ENCODE measurements around the gene CAPZA2. TPM values are rescaled to one million over a fixed set of nuclear protein-coding genes. Genes with fewer than 3 reads are reported as not detected.

Gene CAPZA2
- total and polyA plus RNA-seq, 9 of the 15 experiments (the other 6 are each of a cell fraction or from before 2014, with no cell fraction given) = 67.0 to 524 (median 176) TPM

DNA sequence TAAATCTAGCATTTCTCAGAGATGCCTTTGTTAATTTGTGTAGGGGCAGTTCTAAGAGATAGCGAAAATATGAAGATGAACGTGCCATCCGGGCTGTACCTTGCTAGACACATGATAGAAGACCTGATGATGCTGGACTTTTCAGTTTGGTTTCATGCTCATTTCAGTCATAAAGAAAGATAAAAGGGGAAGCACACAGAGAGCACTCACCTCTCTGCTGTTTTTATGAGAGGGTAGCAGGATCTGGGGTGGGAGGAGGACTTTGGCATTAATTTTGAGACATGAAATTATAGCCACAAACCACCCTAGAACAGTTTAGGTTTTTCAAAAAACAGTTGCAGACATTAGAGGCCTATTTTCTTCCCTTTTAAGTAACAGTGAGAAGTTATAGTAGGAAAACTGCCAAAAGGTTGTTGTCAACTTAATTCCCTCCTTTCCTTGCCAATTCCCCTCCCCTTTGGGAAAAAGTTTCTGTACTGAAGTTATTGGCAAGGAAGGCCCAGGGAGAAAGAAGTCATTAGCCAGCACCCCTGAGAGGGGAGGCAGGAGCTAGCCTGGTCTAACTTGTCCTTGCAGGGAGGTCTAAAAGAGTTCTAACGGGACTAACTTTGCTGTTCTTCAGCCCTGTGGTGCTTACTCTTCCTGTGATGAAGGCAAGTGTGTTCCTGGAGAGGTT is 93.6 kb downstream of the CAPZA2 start:
- CTCF ChIA-PET (ENCODE audit: low intra/inter-chr PET ratio) = interaction anchor here (0.7 kb wide), 1 partner anchor 33 kb away, joined by 3 read pairs; no protein-coding TSS in a partner anchor
- peak overlapping the region; percentile 95 for H3K27ac ChIP-seq (ENCODE audit: extremely low read depth, low read depth, low read length)
- H3K4me3 ChIP-seq = no peak overlapping the region; the same call in 1 of the 2 replicates
- H3K4me1 ChIP-seq (replicated peaks in 1 of 2; ENCODE audit: control insufficient read depth in 2 of 2, insufficient read depth in 2 of 2, low read length in 2 of 2) = peaks cover 6 to 42% of the 10 kb centered on the region in 2 experiments
- H3K4me2 ChIP-seq (ENCODE audit: insufficient read depth, low read length) = peak overlapping the region; percentile 96
- POLR2A ChIA-PET = interaction anchor here (0.7 to 4.5 kb wide), 10 partner anchors 10 to 95 kb away, joined by 3 to 38 read pairs (median 5); no protein-coding TSS in a partner anchor
- no peaks in the 10 kb centered on the region for H4K20me1 ChIP-seq (replicated peaks; ENCODE audit: control insufficient read depth, insufficient read depth, low read length)
- 25% methylated on average over 4 of the region's 4 CpGs for whole genome bisulfite sequencing (ENCODE audit: insufficient coverage, low coverage, missing lambda C conversion rate)
- H3K9ac ChIP-seq (ENCODE audit: insufficient read depth in 1 of 2, low read depth in 2 of 2, low read length in 2 of 2) = peak overlapping the region; percentile 49 to 96; a peak in 3 of 4 replicates
- TF ChIP-seq, protein P1, sequence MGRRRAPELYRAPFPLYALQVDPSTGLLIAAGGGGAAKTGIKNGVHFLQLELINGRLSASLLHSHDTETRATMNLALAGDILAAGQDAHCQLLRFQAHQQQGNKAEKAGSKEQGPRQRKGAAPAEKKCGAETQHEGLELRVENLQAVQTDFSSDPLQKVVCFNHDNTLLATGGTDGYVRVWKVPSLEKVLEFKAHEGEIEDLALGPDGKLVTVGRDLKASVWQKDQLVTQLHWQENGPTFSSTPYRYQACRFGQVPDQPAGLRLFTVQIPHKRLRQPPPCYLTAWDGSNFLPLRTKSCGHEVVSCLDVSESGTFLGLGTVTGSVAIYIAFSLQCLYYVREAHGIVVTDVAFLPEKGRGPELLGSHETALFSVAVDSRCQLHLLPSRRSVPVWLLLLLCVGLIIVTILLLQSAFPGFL (CRISPR knock-in tag; IDR thresholded peaks at IDR 0.05) = peak; percentile 74; the same call in 1 of the 2 replicates
- TF ChIP-seq ZKSCAN1 (IDR thresholded peaks at IDR 0.05; ENCODE audit: low read depth, low read length) (0 out of 2 replicates have a peak, but pooled peaks have one; percentile 15), LCOR (CRISPR knock-in tag; IDR thresholded peaks at IDR 0.05) (0 out of 2 replicates have a peak, but pooled peaks have one; percentile 25), RB1 (IDR thresholded peaks at IDR 0.05; ENCODE audit: low read depth) (no peak), ARID2 (IDR thresholded peaks at IDR 0.05) (0 out of 2 replicates have a peak, but pooled peaks have one; percentile 3), RBFOX2 (IDR thresholded peaks at IDR 0.05; ENCODE audit: low read depth, low read length) (peak; percentile 17; the same call in 1 of the 2 replicates), MAZ (CRISPR knock-in tag; conservative IDR thresholded peaks at IDR 0.05 in 1 of 2, IDR thresholded peaks at IDR 0.05 in 1 of 2) (0 out of 4 replicates have a peak, but pooled peaks of 1 of the 2 experiments have one; percentile 11), TCF3 (CRISPR knock-in tag; IDR thresholded peaks at IDR 0.05) (no peak), WHSC1 (IDR thresholded peaks at IDR 0.05; ENCODE audit: low read length) (peak; percentile 67)
- TF ChIP-seq, protein P2, sequence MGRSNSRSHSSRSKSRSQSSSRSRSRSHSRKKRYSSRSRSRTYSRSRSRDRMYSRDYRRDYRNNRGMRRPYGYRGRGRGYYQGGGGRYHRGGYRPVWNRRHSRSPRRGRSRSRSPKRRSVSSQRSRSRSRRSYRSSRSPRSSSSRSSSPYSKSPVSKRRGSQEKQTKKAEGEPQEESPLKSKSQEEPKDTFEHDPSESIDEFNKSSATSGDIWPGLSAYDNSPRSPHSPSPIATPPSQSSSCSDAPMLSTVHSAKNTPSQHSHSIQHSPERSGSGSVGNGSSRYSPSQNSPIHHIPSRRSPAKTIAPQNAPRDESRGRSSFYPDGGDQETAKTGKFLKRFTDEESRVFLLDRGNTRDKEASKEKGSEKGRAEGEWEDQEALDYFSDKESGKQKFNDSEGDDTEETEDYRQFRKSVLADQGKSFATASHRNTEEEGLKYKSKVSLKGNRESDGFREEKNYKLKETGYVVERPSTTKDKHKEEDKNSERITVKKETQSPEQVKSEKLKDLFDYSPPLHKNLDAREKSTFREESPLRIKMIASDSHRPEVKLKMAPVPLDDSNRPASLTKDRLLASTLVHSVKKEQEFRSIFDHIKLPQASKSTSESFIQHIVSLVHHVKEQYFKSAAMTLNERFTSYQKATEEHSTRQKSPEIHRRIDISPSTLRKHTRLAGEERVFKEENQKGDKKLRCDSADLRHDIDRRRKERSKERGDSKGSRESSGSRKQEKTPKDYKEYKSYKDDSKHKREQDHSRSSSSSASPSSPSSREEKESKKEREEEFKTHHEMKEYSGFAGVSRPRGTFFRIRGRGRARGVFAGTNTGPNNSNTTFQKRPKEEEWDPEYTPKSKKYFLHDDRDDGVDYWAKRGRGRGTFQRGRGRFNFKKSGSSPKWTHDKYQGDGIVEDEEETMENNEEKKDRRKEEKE (IDR thresholded peaks at IDR 0.05; ENCODE audit: borderline replicate concordance in 1 of 2, control insufficient read depth in 1 of 2, low read depth in 2 of 2, low read length in 1 of 2) = no peak
- in situ Hi-C loops (cut with MboI) = loop anchor here (25.0 kb wide), 1 partner anchor 1231 kb away; the partner anchor contains the start of gene LSM8
- peaks cover 8% of the 10 kb centered on the region; the same call in 1 of the 3 replicates for H3K36me3 ChIP-seq (ENCODE audit: control insufficient read depth, insufficient read depth, low read length)
- H3K79me2 ChIP-seq (ENCODE audit: control insufficient read depth, insufficient read depth, low read length) = peaks cover 56% of the 10 kb centered on the region
- intact Hi-C loops (cut with micrococcal nuclease) = loop anchor here (2.0 to 10.0 kb wide), 4 partner anchors 59 to 1229 kb away; partner anchors contain the start of gene LSM8
- FAIRE-seq (no peak), DNase-seq (ENCODE audit: extremely low read depth in 1 of 4, low spot score in 3 of 4) (peak in 1 of 4 experiments; percentile 35), ATAC-seq (peak; percentile 5)
- no peaks in the 10 kb centered on the region for H3K9me3 ChIP-seq (replicated peaks; ENCODE audit: control insufficient read depth, insufficient read depth, low read depth, low read length)
- H3K9me1 ChIP-seq (ENCODE audit: control insufficient read depth, insufficient read depth, low read length) = no peaks in the 10 kb centered on the region
- H3K27me3 ChIP-seq (ENCODE audit: control insufficient read depth in 2 of 2, insufficient read depth in 2 of 2, low read length in 2 of 2) = no peaks in the 10 kb centered on the region
- no TSS peak for BruUV-seq (replicated peaks)
- H2AFZ ChIP-seq (ENCODE audit: low read depth, low read length) = peak overlapping the region; percentile 52

Data from K562 (cell line).